ENCODE measurements around the gene PRKCB.

- TF ChIP-seq CTCF (conservative IDR thresholded peaks at IDR 0.05; ENCODE audit: low read length) (no peak), EZH2phosphoT487 (IDR thresholded peaks at IDR 0.05; ENCODE audit: borderline replicate concordance, low read depth, low read length) (no peak)
These were observed 328.6 kb downstream of the PRKCB start for GRCh38 chr16:24164416-24164815.

Data from OCI-LY7 (cell line).